ENCODE results near the gene PCOLCE2. TPM values are rescaled to one million over a fixed set of nuclear protein-coding genes. Genes with fewer than 3 reads are reported as not detected.

The PCOLCE2 gene
- total and polyA plus RNA-seq, 2 of the 8 experiments (the other 6 are each of a cell fraction or from before 2014, with no cell fraction given): 11.1 to 12.6 TPM

- TF ChIP-seq HDAC2 (IDR thresholded peaks at IDR 0.05; ENCODE audit: borderline replicate concordance in 1 of 2, low read depth in 2 of 2, low read length in 2 of 2) (no peak), POU5F1 (IDR thresholded peaks at IDR 0.05; ENCODE audit: low read depth, low read length) (no peak), ASH2L (IDR thresholded peaks at IDR 0.05; ENCODE audit: low read length) (peak; percentile 89), SIN3A (conservative IDR thresholded peaks at IDR 0.05 in 1 of 2, IDR thresholded peaks at IDR 0.05 in 1 of 2; ENCODE audit: low read depth in 1 of 2, low read length in 2 of 2) (0 out of 4 replicates have a peak, but pooled peaks of 1 of the 2 experiments have one; percentile 50), TEAD4 (IDR thresholded peaks at IDR 0.05; ENCODE audit: low read depth, low read length) (no peak), POLR2AphosphoS5 (IDR thresholded peaks at IDR 0.05; ENCODE audit: low read depth, low read length) (peak; percentile 59; the same call in 1 of the 2 replicates), RBBP5 (IDR thresholded peaks at IDR 0.05; ENCODE audit: borderline replicate concordance, low read depth, low read length) (peak; percentile 98), SAP30 (IDR thresholded peaks at IDR 0.05; ENCODE audit: insufficient read depth, insufficient replicate concordance, low read length) (no peak), MAFK (IDR thresholded peaks at IDR 0.05; ENCODE audit: low read depth, low read length) (no peak), SUZ12 (IDR thresholded peaks at IDR 0.05; ENCODE audit: low read length) (peak; percentile 40; the same call in 1 of the 2 replicates)
- TF ChIP-seq, protein P1, sequence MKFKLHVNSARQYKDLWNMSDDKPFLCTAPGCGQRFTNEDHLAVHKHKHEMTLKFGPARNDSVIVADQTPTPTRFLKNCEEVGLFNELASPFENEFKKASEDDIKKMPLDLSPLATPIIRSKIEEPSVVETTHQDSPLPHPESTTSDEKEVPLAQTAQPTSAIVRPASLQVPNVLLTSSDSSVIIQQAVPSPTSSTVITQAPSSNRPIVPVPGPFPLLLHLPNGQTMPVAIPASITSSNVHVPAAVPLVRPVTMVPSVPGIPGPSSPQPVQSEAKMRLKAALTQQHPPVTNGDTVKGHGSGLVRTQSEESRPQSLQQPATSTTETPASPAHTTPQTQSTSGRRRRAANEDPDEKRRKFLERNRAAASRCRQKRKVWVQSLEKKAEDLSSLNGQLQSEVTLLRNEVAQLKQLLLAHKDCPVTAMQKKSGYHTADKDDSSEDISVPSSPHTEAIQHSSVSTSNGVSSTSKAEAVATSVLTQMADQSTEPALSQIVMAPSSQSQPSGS (IDR thresholded peaks at IDR 0.05; ENCODE audit: low read length): no peak
Observed at GRCh38 chr3:142888481-142889211, at the start of gene PCOLCE2 (continued).

All from H1 (cell line).